OCI-LY1 (cell line): Measurements from ENCODE around the gene TRIM9.

Source experiments
- H2AFZ ChIP-seq: fragments of 200-600 bp; sonication (generic), shearing (Covaris generic); 2 replicates; pipeline ENCODE4 v1.6.0; 2014; ENCODE audit warnings: antibody characterized with exemption, mild to moderate bottlenecking, low read length
- H3F3A ChIP-seq: fragments of 200-600 bp; sonication (generic), shearing (Covaris generic); 2 replicates; pipeline ENCODE4 v1.6.0; 2014; ENCODE audit warnings: mild to moderate bottlenecking, antibody characterized with exemption, low read length, moderate library complexity; ENCODE audit not compliant: insufficient read depth
- H3K27ac ChIP-seq: fragments of 200-600 bp; sonication (generic); 2 replicates; pipeline ENCODE4 v1.5.1; 2014; ENCODE audit warnings: low read length, mixed run types, mild to moderate bottlenecking, low read depth; ENCODE audit not compliant: poor library complexity, severe bottlenecking
- H3K27me3 ChIP-seq: fragments of 200-600 bp; sonication (generic); 2 replicates; pipeline ENCODE4 v1.6.0; 2014; ENCODE audit warnings: antibody characterized with exemption, mild to moderate bottlenecking, low read length, moderate library complexity; ENCODE audit not compliant: insufficient read depth
- H3K36me3 ChIP-seq: fragments of 200-600 bp; sonication (generic); 2 replicates; pipeline ENCODE4 v1.6.1; 2014; ENCODE audit warnings: mild to moderate bottlenecking, antibody characterized with exemption, low read length, moderate library complexity, mixed read lengths; ENCODE audit not compliant: insufficient read depth
- H3K4me1 ChIP-seq: fragments of 200-600 bp; sonication (generic); 2 replicates; pipeline ENCODE4 v1.5.1; 2014; ENCODE audit warnings: mild to moderate bottlenecking, low read length, moderate library complexity; ENCODE audit not compliant: insufficient read depth, severe bottlenecking
- H3K4me2 ChIP-seq: fragments of 200-600 bp; sonication (generic), shearing (Covaris generic); 2 replicates; pipeline ENCODE4 v1.6.1; 2014; ENCODE audit warnings: low read length
- H3K4me3 ChIP-seq: fragments of 200-600 bp; sonication (generic); 2 replicates; pipeline ENCODE4 v1.5.1; 2014; ENCODE audit warnings: low read length, low read depth, mild to moderate bottlenecking, mixed read lengths; ENCODE audit not compliant: poor library complexity, severe bottlenecking
- H3K79me2 ChIP-seq: fragments of 200-600 bp; shearing (Covaris generic); 2 replicates; pipeline ENCODE4 v1.6.1; 2016; ENCODE audit warnings: mixed run types, low read length, mixed read lengths; ENCODE audit not compliant: insufficient read depth
- H3K9ac ChIP-seq: fragments of 200-600 bp; sonication (generic), shearing (Covaris generic); 2 replicates; pipeline ENCODE4 v1.6.1; 2014; ENCODE audit warnings: mild to moderate bottlenecking, low read length, mixed read lengths
- H3K9me2 ChIP-seq: fragments of 200-600 bp; sonication (generic), shearing (Covaris generic); 2 replicates; pipeline ENCODE4 v1.6.1; 2014; ENCODE audit warnings: low read depth, mild to moderate bottlenecking, low read length, mixed read lengths
- H3K9me3 ChIP-seq: fragments of 200-600 bp; shearing (Covaris generic); 2 replicates; pipeline ENCODE4 v1.6.1; 2014; ENCODE audit warnings: low read length, mixed read lengths
- H4K20me1 ChIP-seq: fragments of 200-600 bp; sonication (generic), shearing (Covaris generic); 2 replicates; pipeline ENCODE4 v1.6.0; 2016; ENCODE audit warnings: mild to moderate bottlenecking, low read length; ENCODE audit not compliant: insufficient read depth
- EZH2 ChIP-seq: fragments of 200-600 bp; sonication (generic), shearing (Covaris generic); IDR thresholded peaks from 2 replicates; pipeline ENCODE4 v1.8.0; 2017; ENCODE audit warnings: borderline replicate concordance, mixed run types, mild to moderate bottlenecking, antibody characterized with exemption, low read length, moderate library complexity, mixed read lengths
- TF ChIP-seq, protein P1 (sequence below): fragments of 200-600 bp; sonication (generic), shearing (Covaris generic); IDR thresholded peaks from 2 replicates; pipeline ENCODE4 v1.5.1; 2017; ENCODE audit warnings: mild to moderate bottlenecking, antibody characterized with exemption, low read length, moderate library complexity, mixed read lengths

TRIM9 gene

DNA sequence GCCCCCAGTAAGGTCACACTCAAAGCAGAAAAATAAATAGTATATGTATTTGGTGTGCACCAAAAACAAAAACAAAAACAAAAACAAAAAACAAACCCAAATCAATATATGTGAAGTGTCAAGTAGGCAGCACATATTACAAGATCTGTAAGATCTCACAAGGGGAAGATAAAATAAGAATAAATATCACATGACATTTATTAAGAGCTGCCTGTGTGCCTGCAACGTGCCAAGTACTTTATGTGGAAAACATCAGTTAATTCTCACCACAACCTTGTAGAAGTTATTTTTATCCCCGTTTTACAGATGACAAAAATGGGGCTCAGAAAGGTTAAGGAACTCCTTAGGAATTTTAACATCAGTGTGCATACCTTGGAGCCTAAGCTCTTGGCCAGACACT, 26.6 kb downstream of the TRIM9 start:
- no peak overlapping the region for H3K9ac ChIP-seq
- no peak overlapping the region for H3K4me3 ChIP-seq
- no peaks in the 10 kb centered on the region for H3K79me2 ChIP-seq
- no peaks in the 10 kb centered on the region for H3K9me2 ChIP-seq
- no peak overlapping the region for H2AFZ ChIP-seq
- no peak overlapping the region for H3K4me2 ChIP-seq
- H3K27me3 ChIP-seq, result no peaks in the 10 kb centered on the region
- H4K20me1 ChIP-seq, result no peaks in the 10 kb centered on the region
- H3K27ac ChIP-seq, result no peak overlapping the region
- peaks cover 4% of the 10 kb centered on the region; the same call in 1 of the 2 replicates for H3K9me3 ChIP-seq
- no peaks in the 10 kb centered on the region for H3K4me1 ChIP-seq
- H3K36me3 ChIP-seq, result no peaks in the 10 kb centered on the region
- TF ChIP-seq, protein P1, sequence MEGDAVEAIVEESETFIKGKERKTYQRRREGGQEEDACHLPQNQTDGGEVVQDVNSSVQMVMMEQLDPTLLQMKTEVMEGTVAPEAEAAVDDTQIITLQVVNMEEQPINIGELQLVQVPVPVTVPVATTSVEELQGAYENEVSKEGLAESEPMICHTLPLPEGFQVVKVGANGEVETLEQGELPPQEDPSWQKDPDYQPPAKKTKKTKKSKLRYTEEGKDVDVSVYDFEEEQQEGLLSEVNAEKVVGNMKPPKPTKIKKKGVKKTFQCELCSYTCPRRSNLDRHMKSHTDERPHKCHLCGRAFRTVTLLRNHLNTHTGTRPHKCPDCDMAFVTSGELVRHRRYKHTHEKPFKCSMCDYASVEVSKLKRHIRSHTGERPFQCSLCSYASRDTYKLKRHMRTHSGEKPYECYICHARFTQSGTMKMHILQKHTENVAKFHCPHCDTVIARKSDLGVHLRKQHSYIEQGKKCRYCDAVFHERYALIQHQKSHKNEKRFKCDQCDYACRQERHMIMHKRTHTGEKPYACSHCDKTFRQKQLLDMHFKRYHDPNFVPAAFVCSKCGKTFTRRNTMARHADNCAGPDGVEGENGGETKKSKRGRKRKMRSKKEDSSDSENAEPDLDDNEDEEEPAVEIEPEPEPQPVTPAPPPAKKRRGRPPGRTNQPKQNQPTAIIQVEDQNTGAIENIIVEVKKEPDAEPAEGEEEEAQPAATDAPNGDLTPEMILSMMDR, result no peak
- TF ChIP-seq EZH2, result no peak
- no peaks in the 10 kb centered on the region for H3F3A ChIP-seq

DNA sequence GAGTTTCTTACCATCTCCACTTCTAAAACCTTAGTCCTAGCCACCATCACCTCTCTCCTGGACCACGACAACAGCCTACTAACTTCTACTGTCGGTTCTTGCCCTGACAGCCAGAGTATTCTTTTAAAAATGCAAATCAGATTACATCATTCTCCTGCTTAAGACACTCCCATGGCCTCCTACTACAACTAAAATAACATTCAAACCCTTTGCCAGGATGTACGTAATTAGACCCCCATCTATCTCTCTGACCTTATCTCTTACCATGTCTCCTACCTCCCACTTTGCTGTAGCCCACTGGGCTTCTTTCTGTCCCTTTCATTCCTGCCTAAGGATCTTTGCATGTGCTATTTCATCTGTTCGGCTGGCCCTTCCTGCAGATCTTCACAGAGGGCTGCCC, 27.6 kb downstream of the TRIM9 start:
- no peak overlapping the region for H3K4me2 ChIP-seq
- no peaks in the 10 kb centered on the region for H3K4me1 ChIP-seq
- no peak overlapping the region for H2AFZ ChIP-seq
- H4K20me1 ChIP-seq, result no peaks in the 10 kb centered on the region
- H3K9me2 ChIP-seq, result no peaks in the 10 kb centered on the region
- no peaks in the 10 kb centered on the region for H3K9me3 ChIP-seq
- TF ChIP-seq, protein P1, result no peak
- TF ChIP-seq EZH2, result no peak
- no peaks in the 10 kb centered on the region for H3K79me2 ChIP-seq
- H3K36me3 ChIP-seq, result no peaks in the 10 kb centered on the region
- H3K27ac ChIP-seq, result no peak overlapping the region
- H3F3A ChIP-seq, result no peaks in the 10 kb centered on the region
- H3K9ac ChIP-seq, result no peak overlapping the region
- no peaks in the 10 kb centered on the region for H3K27me3 ChIP-seq
- no peak overlapping the region for H3K4me3 ChIP-seq

DNA sequence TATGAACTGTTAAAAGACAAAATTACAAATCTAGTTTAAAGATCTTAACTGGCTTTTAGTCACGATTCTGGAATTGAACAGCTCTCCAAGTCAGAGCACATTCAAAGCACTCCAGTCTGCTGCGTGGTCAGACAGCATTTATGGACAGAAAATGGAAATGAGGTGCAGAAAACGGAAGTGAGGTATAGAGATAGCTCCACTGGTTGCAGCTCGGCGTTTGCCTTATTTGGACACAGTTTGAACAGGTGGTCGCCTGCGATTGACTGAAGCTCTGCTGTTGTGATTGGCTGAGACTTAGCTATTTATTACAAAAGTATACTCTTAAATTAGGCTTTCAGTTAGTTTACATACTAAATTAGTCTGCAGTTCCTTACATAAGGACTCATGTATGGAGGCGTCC, 28.3 kb downstream of the TRIM9 start:
- Histone ChIP-seq H2AFZ (no peak overlapping the region), H3K4me2 (no peak overlapping the region), H3K4me1 (no peaks in the 10 kb centered on the region), H3K79me2 (no peaks in the 10 kb centered on the region), H3K4me3 (no peak overlapping the region), H4K20me1 (no peaks in the 10 kb centered on the region), H3K36me3 (no peaks in the 10 kb centered on the region), H3K9me3 (no peaks in the 10 kb centered on the region), H3F3A (no peaks in the 10 kb centered on the region), H3K27me3 (no peaks in the 10 kb centered on the region), H3K9me2 (no peaks in the 10 kb centered on the region), H3K9ac (no peak overlapping the region), H3K27ac (no peak overlapping the region)
- no peak for TF ChIP-seq EZH2
- TF ChIP-seq, protein P1, result no peak
